NCI-H2227 treated with DMSO at 0.1 percent for 48 hours (cell line): ENCODE measurements around the gene CELF4.

ENCODE experiments used
- DNase-seq: peaks from one replicate; lab custom pipeline; 2025; lab: John Stamatoyannopoulos, UW

Gene CELF4

DNA sequence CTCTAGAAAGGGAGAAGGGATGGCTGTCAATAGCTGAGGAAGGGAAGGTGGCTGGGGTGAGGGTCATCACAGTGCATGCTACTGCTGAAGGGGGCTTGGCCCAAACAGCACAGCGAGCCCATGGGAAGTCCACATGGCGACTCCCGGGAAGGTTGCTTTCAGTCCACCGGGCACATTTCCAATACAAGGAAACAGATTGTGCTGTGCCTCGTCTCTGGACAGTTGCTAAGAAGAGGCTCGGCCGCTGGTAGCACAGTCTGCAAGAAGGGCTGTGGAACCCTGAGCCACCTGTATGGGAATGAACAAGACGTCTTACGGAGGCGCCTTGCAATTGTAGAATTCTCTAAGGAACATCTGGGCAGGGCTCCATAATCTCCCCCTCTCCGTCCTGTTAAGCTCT, 123.1 kb downstream of the CELF4 start:
- DNase-seq: no peak

DNA sequence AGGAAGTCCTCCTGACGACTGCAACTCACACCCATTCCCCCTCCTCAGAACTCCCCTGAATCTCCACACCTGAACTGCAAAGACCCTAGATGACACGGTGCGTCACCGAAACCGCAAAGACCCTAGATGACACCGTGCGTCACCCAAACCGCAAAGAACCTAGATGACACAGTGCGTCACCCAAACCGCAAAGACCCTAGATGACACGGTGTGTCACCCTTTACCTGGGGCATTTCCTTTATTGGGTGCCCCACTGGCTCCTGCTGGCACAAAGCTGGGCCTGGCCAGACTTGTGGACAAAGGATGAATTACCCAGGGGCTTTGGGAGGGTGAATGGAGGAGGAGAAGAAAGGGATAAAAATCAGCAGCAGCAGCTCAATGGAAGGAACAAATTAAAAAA, 123.8 kb downstream of the CELF4 start:
- no peak for DNase-seq

DNA sequence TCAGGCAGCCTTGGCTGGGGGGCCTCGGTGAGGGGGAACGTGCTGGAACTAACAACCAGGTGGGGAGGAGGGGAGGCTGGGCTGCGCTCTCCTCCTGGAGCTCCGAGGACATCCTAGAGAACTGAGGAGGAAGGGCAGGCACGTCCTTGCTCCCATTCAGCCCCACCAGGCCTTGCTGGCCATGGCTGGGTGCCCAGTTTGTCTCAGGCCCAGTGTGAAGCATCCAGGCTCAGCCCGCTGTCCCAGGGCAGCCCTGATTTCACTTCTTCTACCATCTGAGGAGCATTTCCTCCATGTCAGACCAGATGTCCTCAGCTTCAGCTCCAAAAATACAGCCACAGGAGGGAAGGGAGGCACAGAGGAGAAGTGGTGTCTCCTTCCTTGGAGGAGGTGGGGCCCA, 125.4 kb downstream of the CELF4 start:
- DNase-seq: no peak

DNA sequence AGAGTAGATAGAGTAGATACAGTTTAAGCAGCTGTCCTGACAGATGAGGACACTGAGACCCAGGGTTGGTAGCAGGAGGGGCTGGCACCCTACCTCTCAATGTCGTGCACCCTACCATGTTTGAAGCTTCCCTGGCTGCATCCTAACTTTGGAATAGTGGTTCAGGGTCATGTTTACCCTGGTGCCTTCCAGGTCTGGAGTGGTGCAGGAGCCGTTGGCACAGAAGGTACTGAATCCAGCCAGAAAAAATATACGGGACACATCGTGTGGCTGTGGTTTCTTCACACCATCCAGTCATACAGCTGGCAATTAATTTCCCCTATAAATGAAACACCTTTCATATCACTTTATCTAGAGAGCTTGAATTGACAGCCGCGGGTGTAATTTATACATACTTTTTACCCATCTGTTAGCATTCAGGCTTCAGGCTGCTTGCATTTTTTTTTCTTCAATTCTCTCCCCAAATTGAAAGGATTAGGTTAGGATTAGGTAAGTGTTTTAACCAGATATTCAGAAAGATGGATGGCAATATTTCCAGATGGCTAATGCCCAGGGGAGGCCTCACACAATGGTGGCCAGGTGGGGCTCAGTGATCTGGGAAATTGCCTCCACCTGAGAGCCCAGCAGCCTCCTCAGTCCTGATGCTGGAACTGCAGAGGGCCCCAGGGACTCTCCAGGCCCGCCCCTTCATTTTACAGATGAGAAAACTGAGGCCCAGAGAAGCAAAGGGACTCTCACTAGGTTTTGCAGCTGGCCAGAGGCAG, 127.0 kb downstream of the CELF4 start:
- DNase-seq: no peak

DNA sequence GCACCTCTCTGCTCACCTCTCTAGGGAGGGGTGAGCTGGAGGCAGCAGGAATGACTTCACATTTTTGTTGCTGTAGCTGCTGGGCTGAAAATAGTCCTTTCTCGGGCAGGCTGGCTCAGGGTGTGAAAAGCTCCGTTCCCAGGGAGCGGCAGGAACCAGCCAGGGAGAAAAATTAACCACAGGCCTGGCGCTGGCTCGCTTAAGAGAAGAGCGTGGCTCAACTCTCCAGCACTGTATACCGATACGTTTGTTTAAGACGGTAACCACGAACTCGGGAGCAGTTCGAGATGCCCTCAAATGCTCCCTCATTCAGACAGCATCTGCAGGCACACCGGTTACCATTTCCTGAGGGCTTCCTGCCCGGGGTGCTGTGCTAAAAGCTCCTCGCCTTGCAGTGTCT, 129.6 kb downstream of the CELF4 start:
- no peak for DNase-seq

DNA sequence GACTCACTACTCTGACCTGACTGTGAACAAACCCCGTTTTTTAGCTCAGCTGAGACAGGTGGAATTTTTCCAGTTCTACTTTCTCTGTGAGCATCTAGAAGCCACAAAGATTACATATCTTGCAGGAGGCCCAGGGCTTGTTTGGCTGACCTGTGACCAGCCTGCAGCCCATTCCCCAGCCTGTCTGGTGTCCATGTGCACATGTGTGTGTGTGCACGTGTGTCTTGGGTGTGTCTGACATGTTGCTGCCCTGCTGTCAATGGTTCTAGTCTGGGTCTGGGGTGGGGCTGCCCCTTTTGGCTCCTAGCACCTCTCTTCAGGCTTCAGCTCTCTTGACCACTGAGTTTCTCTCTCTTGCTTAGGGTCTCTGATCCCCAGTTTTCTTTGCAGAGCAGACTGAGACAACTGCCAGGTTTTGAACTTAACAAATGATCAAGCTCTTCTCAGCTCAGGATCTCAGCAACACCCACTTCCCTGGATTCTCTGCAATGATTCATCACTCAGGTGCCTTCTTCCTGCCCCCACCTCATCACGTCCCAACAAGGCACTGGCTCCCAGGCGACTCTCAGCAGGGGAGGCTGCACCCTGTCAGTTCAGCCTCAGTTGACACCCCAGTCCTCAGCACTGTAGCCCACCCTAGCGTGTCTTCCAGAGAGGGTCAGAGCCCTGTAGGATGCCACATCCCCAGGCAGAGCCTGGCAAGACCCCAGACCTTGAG, 130.3 kb downstream of the CELF4 start:
- DNase-seq: no peak

DNA sequence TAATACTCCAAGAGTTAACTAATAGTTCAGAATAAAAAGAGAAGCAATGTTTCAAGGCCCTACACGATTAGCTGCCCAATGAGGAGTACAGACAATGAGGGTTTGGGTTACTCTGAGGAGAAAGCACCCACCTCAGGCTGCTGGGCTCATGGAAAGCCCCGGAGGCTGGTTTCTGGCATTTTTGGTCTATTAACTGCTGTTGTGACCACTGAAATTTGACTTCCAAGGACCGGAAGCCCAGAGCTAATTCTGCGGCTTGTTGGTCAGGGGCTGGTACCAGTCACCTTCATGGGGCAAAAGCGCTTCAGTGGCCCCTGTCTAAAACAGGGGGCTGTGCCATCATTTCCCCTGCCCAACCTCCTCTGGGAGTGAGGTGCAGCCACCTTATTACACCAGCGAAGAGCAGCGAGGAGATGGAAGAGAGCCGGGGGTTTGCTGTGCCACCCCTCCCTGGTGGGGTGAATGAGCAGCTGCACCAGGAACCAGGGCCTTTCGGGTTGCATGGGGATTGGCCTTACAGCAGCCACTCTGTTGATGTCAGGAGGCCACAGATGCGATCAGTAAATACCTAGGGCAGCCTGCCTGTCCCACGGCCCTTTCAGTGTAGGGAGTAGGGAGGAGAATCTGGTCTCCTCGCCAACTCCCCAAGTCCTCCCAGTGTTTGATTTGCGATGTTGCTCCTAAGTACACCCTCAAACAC, 131.3 kb downstream of the CELF4 start:
- no peak for DNase-seq

DNA sequence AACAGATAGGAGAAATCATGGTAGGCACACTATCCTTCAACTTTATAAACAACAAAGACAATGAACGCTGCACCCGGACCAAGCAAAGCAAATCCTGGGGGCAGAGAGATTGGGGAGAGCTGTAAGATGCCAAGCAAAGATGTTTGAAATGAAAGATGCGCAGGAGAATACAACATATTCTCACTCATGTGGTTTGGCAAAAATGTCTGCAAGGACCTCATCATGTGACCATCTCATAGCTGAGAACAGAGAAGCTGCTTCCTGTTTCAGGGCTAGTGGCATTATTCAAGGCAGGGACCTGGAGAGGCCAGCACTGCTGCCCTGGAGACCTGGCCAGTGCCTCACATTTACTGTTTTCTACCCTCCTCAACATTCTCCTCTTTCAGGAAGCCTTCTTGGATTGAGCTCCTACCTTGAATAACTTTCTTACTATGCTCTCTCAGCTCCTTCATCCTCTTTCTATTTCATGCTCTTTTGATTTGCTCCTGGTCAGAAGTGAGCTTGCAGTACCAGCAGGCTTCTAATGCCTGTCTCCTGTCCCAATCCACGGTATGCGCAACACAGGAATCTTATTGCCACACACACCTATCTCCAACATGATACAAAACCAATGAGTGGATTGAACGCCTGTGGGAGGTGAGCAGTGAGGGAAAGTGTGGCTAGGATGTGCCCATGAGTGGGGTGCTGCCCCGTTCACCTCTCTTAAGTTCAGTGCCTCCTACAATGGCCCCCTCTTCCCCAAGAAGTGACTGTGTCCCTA, 133.0 kb downstream of the CELF4 start:
- DNase-seq: no peak

DNA sequence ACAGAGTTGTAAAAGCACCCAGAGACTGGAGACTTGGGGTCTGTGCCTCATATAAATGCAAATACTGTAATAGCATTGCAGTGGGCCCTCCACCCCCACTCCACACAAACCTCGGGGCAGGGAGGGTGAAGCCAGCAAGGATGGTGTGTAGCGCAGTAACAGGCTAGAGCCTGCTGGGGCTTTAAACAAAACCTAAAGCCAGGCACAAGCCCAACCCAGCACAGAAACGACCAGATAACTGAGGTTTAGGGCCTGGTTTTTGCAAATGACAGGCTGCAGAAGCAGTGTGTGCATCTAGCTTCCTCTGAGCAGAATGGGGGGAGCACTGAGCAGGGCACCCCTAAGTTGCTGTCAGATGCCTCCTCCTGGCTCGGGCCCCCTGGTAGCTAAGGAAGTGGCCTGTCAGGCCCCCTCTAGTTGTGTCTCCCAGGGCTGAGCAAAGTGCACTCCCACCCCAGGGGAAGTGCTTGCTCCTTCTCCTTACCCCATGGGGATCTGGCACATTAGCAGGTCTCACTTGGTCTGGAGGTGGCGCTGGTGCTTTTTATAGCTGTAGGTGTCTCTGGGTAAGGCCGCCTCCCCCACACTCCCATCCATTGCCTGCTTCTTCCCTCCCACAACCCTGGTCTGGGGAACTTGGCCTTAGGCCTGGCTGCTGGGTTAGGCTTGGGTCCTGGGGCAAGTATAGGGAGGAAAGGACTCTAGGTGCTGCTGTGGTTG, 135.1 kb downstream of the CELF4 start:
- DNase-seq: no peak

DNA sequence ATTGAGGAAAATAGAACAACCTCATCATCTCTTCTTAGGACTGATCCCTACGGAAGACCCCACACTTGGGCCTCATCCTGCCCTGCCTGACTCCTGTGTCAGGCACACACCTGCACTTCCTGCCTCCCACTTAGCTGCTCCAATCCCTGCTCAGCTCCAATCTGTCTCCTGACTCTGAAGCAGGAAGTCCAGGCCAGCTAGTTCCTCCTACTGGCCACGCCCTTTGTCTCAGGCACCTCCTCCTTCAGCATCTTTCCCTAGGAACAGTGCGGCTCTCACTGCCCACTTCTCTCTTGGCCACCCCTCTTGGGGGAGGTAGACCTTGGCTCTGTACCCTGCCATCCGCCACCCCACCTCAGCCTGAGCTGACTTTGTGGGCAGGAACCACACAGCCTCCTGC, 135.8 kb downstream of the CELF4 start:
- DNase-seq: no peak

DNA sequence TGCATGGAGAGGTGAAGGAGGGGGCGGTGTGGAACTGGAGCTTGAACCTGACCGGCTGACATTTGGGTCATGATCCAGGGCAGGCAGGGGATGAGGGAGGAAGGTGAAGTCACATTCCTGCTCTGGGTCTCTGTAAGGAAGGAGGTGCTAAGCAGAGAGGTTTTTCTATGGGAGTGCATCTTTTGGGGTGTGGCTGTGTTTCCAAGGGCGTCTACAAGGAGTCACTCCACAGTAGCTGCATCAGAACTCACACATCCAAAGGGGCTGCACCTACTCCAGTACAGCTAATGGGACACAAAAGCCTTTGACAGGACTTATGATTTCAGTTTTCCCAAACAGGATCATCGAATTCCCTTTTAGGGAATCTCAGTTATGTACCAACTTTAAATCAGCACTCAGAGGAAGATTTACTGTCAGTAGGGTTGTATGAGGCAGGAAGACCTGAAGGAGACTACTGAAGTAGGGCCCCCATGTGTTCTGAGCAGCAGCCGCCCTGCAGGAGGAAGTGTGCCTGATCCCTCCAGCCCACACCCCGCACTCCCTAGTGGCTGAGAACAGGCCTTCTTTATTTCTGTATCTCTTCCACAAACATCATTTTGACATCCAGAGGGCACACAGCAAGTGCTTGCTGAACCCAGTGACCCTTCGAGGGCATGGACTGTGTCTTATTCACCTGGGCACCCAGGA, 137.2 kb downstream of the CELF4 start:
- DNase-seq: no peak

DNA sequence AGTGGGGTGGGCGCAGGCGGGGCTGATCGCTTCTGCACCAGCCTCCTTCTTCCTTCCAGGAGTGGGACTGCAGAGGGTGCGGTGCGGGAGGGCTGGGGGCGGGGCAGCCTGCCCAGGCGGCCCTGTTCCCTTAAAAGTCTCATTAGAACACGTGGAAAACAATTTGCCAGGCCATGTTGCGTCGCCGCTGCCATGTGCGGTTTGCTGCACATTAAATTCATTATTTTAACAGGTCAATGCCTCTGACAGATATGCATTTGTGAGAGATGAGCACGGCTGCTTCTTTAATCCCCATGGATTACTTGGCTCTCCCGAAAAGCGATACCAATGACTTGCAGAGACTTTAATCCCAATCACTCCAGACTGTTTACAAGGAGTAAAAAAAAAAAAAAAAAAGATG, 139.0 kb downstream of the CELF4 start:
- no peak for DNase-seq

DNA sequence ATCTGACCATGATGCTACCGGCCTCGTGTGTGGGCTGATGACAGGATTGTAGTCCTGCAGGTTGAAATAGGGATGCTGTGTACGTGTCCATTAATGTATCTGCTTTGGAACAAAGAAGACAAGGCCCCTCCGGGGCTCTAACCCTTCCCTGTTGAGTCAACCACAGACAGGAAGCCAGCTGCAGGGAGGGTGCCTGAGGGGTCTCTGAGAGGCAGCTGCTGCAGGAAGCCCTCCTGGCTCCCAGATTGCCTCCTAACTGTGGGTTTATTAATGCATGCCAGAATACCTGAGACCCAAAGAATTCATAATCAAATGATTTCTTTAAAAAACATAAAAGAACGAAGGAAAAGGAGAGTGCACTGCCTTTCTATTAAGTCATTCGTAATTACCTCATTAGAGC, 140.4 kb downstream of the CELF4 start:
- DNase-seq: no peak

DNA sequence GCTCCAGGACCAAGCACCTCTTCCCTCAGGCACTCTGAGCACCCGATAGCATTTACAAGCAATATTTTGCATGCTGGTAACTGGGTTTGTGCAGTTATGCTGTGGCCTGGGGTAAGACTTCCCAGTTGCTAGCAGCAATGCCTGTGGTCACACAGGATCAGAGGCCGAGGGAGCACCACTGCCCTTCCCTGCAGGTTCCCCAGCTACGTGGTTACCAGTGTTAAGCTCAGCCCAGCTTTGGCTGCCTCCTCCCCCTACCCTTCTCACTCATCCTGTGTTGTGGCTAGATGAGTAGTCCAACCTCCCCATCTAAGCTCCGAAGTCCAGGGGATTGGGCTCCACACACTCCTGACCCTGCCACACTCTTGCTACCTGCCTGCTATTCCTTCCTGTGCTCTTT, 141.1 kb downstream of the CELF4 start:
- no peak for DNase-seq

DNA sequence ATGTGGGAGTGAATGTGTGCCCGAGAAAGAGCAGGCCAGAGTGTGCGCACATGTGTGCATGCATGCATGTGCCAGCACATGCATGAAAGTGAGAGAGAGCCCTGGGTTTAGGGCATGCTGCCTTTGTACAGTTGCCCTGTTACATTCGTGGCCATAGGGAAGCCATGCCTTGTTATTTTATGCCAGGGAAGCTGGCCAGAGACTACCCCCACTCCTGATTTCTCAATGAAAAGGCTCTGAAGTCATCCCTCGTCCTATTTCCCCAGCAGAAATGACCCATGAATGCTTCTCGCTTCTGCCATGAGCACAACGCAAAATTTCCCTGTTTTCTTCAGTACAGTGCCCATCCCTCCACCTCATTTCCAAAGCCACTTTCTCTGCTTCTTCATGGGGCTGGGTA, 143.0 kb downstream of the CELF4 start:
- DNase-seq: no peak

DNA sequence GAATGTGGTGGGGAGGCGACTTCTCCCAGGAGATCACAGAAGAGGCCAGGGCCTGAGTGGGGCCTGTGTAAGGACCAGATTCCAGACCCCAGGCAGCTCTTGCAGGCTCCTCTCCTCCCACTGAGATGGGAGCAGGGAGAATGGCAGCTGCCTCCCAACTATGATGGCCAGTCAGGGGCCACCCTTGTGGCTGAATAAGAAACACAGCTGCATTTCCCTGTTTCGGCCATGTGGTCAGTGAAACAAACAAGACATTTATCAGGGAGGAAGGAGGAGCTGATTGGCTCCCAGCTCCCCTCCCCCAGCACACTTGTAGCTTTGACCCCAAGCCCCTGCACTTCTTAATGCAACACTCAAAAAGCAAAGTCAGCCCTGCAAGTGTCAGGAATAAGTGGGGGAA, 143.5 kb downstream of the CELF4 start:
- peak; percentile 44 for DNase-seq

DNA sequence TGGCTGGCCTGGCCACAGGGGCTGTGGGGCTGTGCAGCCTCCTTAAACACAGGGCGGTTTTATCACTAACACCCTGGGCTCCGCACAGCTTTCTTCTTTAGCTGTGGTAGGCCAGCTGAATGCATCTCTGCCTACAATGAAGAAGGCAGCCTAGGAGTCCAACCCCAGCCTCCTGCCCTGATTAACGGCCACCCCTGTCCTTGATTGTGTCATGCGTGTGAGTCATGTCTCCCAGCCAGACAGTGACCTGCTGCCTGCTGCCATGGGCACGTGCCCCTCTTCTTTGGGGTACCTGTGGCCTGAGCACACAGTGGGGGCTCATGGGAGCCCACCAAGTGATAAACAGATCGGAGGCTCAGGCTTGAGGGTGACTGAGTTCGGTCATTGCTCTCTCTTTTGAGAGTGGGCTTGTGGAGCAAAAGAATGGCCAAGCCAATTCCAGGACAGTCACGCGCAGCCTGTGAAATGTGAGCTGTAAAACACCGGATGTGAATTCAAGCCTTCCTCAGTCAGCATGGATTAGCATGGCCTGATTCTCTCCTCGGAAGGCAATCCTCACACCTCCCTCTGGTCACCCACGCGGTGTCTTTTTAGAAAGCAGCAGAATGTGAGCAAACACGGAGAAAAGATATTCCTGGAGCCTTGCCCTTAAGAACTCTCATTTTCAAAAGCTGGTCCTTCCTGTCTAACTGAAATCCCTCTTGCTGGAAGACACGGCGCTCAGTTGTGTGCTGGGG, 144.1 kb downstream of the CELF4 start:
- DNase-seq: no peak

DNA sequence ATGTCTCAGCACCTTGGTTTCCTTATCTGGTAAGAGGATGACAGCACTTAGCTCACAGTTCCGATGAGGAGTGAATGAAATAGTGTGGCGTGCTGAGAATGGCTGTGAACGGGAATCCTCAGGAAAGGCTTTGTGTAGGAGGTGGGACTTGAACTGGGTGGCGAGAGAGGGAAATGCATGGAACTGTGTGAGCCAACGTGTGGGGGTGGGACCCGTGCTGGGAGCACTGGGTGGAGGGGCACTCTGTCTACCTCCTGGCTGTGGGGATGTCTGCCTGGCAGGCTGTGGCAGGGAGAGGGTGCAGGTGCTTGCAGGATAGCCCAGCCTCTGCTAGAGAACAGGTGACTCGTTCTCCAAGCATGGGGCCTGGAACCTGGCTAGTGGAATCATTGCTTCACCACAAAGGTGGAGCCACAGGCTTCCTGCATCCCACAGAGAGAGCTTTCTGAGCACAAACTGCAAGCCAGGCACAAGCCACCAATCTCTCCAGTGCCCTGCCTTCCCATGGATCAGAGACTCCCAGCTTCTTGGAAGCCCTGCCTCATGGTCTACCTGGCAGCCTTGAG, 145.2 kb downstream of the CELF4 start:
- DNase-seq: no peak

DNA sequence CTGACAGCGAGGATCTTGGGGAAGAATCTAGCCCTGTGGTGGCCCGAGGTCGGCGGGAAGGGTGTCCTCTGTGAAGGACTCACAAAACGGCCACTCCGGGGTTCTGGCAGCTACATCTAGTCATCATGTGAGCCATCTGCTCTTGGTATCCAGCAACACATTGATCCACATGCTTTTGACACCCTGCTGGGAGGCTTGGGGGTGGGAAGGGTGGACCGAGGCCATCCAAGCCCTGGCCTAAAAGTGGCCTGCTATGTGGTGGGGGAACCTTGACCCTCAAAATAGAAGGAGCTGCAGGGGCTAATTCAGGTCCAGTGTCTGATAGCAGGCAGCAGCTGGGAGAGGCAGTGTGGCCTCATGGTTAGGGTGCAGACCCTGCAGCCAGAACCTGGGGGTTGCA, 145.7 kb downstream of the CELF4 start:
- no peak for DNase-seq

DNA sequence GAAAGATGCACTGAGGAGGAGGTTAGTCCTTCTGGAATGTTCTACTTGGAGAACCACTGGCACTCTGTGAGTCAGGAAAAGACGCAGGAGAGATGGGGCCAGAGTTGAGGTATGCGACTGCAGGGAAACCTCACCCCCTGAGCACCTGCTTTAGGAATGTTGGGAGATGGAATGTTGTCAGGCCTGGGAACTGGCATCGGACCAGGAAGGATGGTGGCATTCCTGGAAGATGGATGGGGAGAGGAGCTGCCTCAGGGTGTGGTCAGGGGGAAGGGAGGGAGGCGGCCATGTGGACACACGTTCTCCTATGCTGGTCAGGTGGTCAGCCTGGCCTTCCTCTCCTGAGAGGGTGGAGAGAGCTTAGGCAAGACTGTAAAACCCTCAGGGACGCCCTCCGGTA, 146.3 kb downstream of the CELF4 start:
- DNase-seq: no peak
